HepG2 (cell line): Measurements from ENCODE around the gene DNAJC24. TPM values are rescaled to one million over a fixed set of nuclear protein-coding genes. Genes with fewer than 3 reads are reported as not detected.
A peak's percentile ranks its signal among the peaks of the same experiment; 100 is the strongest.

ENCODE experiments used
- ARNT ChIP-seq: fragments of 450-650 bp; IDR thresholded peaks from 2 replicates; pipeline ENCODE4 v1.6.1; 2017
- CBX5 ChIP-seq: sonication (generic); formaldehyde crosslinking; IDR thresholded peaks from 2 replicates; pipeline ENCODE4 v1.4.0; 2020; ENCODE audit warnings: missing genetic modification reagents, borderline replicate concordance
- FOXK2 ChIP-seq: fragments of 450-650 bp; IDR thresholded peaks from 2 replicates; pipeline ENCODE4 v1.6.1; 2016
- FOXP4 ChIP-seq: sonication (generic); formaldehyde crosslinking; IDR thresholded peaks from 2 replicates; pipeline ENCODE4 v1.4.0; 2020; ENCODE audit warnings: missing genetic modification reagents
- HIVEP1 ChIP-seq: sonication (generic); formaldehyde crosslinking; IDR thresholded peaks from 2 replicates; pipeline ENCODE4 v1.4.0; 2020; ENCODE audit warnings: mild to moderate bottlenecking, missing genetic modification reagents
- HMGA1 ChIP-seq: sonication (generic); formaldehyde crosslinking; conservative IDR thresholded peaks from 2 replicates; pipeline ENCODE4 v1.4.0; 2020; ENCODE audit warnings: missing genetic modification reagents
- IKZF4 ChIP-seq: sonication (generic); formaldehyde crosslinking; IDR thresholded peaks from 2 replicates; pipeline ENCODE4 v1.5.1; 2020; ENCODE audit warnings: borderline replicate concordance, mild to moderate bottlenecking, low read depth, missing genetic modification reagents; ENCODE audit errors: not compliant biosample characterization
- KMT2A ChIP-seq: sonication (generic); formaldehyde crosslinking; IDR thresholded peaks from 2 replicates; pipeline ENCODE4 v1.4.0; 2020; ENCODE audit warnings: missing genetic modification reagents
- LCORL ChIP-seq, 2 experiments: fragments of 450-650 bp in 1 of 2; sonication (generic) in 1 of 2; formaldehyde crosslinking in 1 of 2; IDR thresholded peaks; 2 replicates each; pipeline versions ENCODE4 v1.5.0 to v1.6.1; 2017 to 2020; ENCODE audit warnings: antibody characterized with exemption in 1 of 2, missing genetic modification reagents in 1 of 2
- NR2F1 ChIP-seq, 2 experiments: fragments of 450-650 bp in 1 of 2; formaldehyde crosslinking in 1 of 2; IDR thresholded peaks; 2 replicates each; pipeline versions ENCODE4 v1.5.0 to v1.6.1; 2016 to 2020; ENCODE audit warnings: mild to moderate bottlenecking in 1 of 2, missing compliant biosample characterization in 1 of 2, missing genetic modification reagents in 1 of 2, moderate library complexity in 1 of 2
- RARA ChIP-seq: IDR thresholded peaks from 2 replicates; pipeline ENCODE4 v1.6.1; 2016; ENCODE audit warnings: missing genetic modification reagents, missing compliant biosample characterization
- SMAD3 ChIP-seq: sonication (generic); formaldehyde crosslinking; IDR thresholded peaks from 2 replicates; pipeline ENCODE4 v1.4.0; 2020; ENCODE audit warnings: missing genetic modification reagents
- THAP9 ChIP-seq: sonication (generic); formaldehyde crosslinking; IDR thresholded peaks from 2 replicates; pipeline ENCODE4; 2020; ENCODE audit warnings: missing genetic modification reagents, mild to moderate bottlenecking, borderline replicate concordance
- ZBTB3 ChIP-seq: sonication (generic); formaldehyde crosslinking; IDR thresholded peaks from 2 replicates; pipeline ENCODE4 v1.4.0; 2020; ENCODE audit warnings: low read depth, mild to moderate bottlenecking, moderate library complexity, missing genetic modification reagents, borderline replicate concordance
- ZMAT3 ChIP-seq: sonication (generic); formaldehyde crosslinking; conservative IDR thresholded peaks from 2 replicates; pipeline ENCODE4 v1.7.0; 2021; ENCODE audit warnings: missing genetic modification reagents
- ZNF256 ChIP-seq: sonication (generic); formaldehyde crosslinking; conservative IDR thresholded peaks from 2 replicates; pipeline ENCODE4 v1.4.0; 2020; ENCODE audit warnings: missing genetic modification reagents
- ZNF276 ChIP-seq: sonication (generic); formaldehyde crosslinking; IDR thresholded peaks from 2 replicates; pipeline ENCODE4 v1.4.0; 2020; ENCODE audit warnings: mild to moderate bottlenecking, low read depth, missing genetic modification reagents
- ZNF333 ChIP-seq: sonication (generic); formaldehyde crosslinking; IDR thresholded peaks from 2 replicates; pipeline ENCODE4 v1.4.0; 2020; ENCODE audit warnings: mild to moderate bottlenecking, missing genetic modification reagents, borderline replicate concordance
- ZNF616 ChIP-seq: sonication (generic); formaldehyde crosslinking; IDR thresholded peaks from 2 replicates; pipeline ENCODE4 v1.5.0; 2020; ENCODE audit warnings: low read depth, mild to moderate bottlenecking, missing genetic modification reagents
- ZNF850 ChIP-seq: sonication (generic); formaldehyde crosslinking; conservative IDR thresholded peaks from 2 replicates; pipeline ENCODE4 v1.9.0; 2021; ENCODE audit warnings: mild to moderate bottlenecking, missing genetic modification reagents
- ZNF883 ChIP-seq: sonication (generic); formaldehyde crosslinking; IDR thresholded peaks from 2 replicates; pipeline ENCODE4 v1.5.1; 2020; ENCODE audit warnings: mild to moderate bottlenecking, missing genetic modification reagents; ENCODE audit errors: not compliant biosample characterization
- polyA plus RNA-seq, 8 experiments: library from polyadenylated mRNA; depleted of rRNA in 3 of 8; stranded (reverse) in 7 of 8; unstranded in 1 of 8; fragments of >200 nt; fragmentation: Illumina TruSeq in 4 of 8; extraction: Trizol in 4 of 8; gene quantifications; 2 replicates each; pipeline versions ENCODE4 v1.2.1 to v1.2.3, GENCODE V29; 2011 to 2016; ENCODE audit warnings: low read depth in 4 of 8, missing spikeins in 1 of 8, mixed read lengths in 1 of 8; ENCODE audit not compliant: insufficient read depth in 1 of 8
- total RNA-seq, 5 experiments: library from RNA; depleted of rRNA; stranded (reverse); fragments of >200 nt; fragmentation: Illumina TruSeq; extraction: Trizol; gene quantifications; 2 replicates each; pipeline ENCODE4 v1.2.3, GENCODE V29; 2016; ENCODE audit warnings: low read depth in 1 of 5

DNAJC24 gene
- total and polyA plus RNA-seq, 2 of the 13 experiments (the other 11 are each of a cell fraction or from before 2014, with no cell fraction given) = 10.5 to 13.7 TPM

GRCh38 chr11:31369348-31370329, at the start of gene DNAJC24, which contains the start of gene DCDC1 (continued):
- TF ChIP-seq ZNF276 (CRISPR knock-in tag) (0 out of 2 replicates have a peak, but pooled peaks have one; percentile 69), SMAD3 (CRISPR knock-in tag) (no peak), NR2F1 (CRISPR knock-in tag; IDR thresholded peaks at IDR 0.05) (no peak), THAP9 (CRISPR knock-in tag) (peak; percentile 68; the same call in 1 of the 2 replicates), ARNT (no peak), ZNF256 (CRISPR knock-in tag) (no peak), LCORL (IDR thresholded peaks at IDR 0.05) (no peak), LCORL (CRISPR knock-in tag; IDR thresholded peaks at IDR 0.05) (peak; percentile 5; the same call in 1 of the 2 replicates), HMGA1 (CRISPR knock-in tag) (no peak), ZNF333 (peak; percentile 78; the same call in 1 of the 2 replicates), CBX5 (CRISPR knock-in tag) (peak; percentile 86; the same call in 1 of the 2 replicates), HIVEP1 (CRISPR knock-in tag) (peak; percentile 73), ZNF883 (no peak), RARA (CRISPR knock-in tag) (peak; percentile 18; the same call in 1 of the 2 replicates), FOXK2 (no peak), IKZF4 (CRISPR knock-in tag) (no peak), ZBTB3 (CRISPR knock-in tag) (no peak), KMT2A (CRISPR knock-in tag) (peak; percentile 100), ZMAT3 (no peak; the same call in 1 of the 2 replicates), ZNF616 (CRISPR knock-in tag) (no peak), ZNF850 (no peak), FOXP4 (CRISPR knock-in tag) (0 out of 2 replicates have a peak, but pooled peaks have one; percentile 37)
